ENCODE measurements around the gene PEA15.

Gene PEA15

DNA sequence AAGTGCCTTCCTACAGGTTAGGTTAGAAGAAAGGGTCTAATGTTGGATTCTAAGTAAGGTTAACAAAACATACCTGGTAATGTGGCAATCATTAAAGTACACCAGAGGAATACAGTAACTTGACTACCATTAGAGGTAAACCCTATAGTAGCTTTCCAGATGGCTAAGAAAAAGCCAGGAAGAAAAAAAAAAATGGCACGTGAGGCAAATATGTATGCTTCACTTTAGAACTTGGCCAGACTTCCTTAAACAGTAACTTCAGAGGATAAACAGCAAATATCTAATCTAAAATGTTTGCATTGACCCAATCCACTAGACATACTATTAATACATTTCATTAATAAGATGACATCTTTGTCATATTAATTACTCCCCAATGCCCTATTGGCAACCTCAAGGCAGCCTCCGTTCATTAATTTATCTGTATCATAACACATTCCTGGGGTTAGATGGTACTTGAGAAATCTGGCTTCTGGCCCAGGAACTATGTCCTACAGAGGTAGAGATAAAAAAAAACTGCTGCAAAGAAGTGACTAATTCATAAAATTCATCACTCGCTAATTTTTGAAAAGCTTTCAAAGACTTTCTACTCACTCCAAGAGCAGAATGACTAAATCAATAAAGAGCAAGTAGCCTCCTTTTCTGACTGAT is 51.3 kb downstream of the PEA15 start:
- no peak for DNase-seq (ENCODE audit: low read depth)
- H3K4me3 ChIP-seq (ENCODE audit: low read depth, low read length): no peak overlapping the region
- TF ChIP-seq, protein P1, sequence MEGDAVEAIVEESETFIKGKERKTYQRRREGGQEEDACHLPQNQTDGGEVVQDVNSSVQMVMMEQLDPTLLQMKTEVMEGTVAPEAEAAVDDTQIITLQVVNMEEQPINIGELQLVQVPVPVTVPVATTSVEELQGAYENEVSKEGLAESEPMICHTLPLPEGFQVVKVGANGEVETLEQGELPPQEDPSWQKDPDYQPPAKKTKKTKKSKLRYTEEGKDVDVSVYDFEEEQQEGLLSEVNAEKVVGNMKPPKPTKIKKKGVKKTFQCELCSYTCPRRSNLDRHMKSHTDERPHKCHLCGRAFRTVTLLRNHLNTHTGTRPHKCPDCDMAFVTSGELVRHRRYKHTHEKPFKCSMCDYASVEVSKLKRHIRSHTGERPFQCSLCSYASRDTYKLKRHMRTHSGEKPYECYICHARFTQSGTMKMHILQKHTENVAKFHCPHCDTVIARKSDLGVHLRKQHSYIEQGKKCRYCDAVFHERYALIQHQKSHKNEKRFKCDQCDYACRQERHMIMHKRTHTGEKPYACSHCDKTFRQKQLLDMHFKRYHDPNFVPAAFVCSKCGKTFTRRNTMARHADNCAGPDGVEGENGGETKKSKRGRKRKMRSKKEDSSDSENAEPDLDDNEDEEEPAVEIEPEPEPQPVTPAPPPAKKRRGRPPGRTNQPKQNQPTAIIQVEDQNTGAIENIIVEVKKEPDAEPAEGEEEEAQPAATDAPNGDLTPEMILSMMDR (IDR thresholded peaks at IDR 0.05; ENCODE audit: control insufficient read depth, extremely low read depth, insufficient read depth): no peak

DNA sequence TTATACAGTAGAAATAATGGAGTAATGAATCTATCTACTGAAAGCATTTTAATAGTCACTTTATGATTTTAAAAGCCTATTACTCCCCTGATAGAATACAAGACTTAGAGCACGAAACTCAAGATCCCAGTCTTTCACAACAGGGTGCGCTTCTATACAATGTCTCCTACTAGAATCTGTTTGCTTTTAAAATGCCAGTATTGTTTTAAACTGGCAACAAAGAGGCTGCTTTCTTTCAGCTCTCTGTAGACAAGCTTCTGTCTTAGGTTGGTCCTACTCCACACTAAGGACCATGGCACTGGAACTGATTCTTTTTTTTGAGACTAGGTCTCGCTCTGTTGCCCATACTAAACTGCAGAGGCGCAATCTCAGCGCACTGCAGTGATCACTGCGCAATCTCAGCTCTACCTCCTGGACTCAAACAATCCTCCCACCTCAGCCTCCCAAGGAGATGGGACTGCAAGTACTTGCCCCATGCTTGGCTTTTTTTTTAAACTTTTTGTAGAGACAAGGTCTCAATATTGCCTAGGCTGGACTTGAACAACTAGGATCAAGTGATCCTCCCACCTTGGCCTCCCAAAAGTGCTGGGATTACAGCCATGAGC is 52.3 kb downstream of the PEA15 start:
- no peak overlapping the region for H3K4me3 ChIP-seq (ENCODE audit: low read depth, low read length)
- TF ChIP-seq, protein P1 (IDR thresholded peaks at IDR 0.05; ENCODE audit: control insufficient read depth, extremely low read depth, insufficient read depth): no peak
- DNase-seq (ENCODE audit: low read depth): no peak

DNA sequence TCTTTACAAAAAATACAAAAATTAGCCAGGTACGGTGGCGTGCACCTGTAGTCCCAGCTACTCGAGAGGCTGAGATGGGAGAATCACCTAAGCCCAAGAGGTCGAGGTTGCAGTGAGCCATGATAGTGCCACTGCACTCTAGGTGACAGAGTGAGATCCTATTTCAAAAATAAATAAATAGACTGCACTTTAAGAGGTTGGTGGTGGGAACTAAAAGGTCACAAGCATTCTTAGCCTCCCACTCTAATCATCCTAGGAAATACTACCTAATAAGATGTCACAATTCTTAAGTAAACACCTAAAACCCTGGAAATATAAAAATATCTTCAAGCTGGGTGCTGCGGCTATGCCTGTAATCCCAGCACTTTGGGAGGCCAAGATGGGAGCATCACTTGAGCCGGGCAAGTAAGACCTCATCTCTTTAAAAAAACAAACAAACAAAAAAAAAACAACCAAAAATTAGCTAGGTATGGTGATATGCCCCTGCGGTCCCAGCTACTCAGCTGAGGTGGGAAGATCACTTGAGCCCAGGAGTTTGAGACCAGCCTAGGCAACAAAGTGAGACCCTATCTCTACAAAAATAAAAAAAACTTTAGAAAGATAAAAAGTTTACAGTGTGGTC is 53.1 kb downstream of the PEA15 start:
- DNase-seq (ENCODE audit: low read depth): no peak
- H3K4me3 ChIP-seq (ENCODE audit: low read depth, low read length): no peak overlapping the region
- TF ChIP-seq, protein P1 (IDR thresholded peaks at IDR 0.05; ENCODE audit: control insufficient read depth, extremely low read depth, insufficient read depth): no peak

DNA sequence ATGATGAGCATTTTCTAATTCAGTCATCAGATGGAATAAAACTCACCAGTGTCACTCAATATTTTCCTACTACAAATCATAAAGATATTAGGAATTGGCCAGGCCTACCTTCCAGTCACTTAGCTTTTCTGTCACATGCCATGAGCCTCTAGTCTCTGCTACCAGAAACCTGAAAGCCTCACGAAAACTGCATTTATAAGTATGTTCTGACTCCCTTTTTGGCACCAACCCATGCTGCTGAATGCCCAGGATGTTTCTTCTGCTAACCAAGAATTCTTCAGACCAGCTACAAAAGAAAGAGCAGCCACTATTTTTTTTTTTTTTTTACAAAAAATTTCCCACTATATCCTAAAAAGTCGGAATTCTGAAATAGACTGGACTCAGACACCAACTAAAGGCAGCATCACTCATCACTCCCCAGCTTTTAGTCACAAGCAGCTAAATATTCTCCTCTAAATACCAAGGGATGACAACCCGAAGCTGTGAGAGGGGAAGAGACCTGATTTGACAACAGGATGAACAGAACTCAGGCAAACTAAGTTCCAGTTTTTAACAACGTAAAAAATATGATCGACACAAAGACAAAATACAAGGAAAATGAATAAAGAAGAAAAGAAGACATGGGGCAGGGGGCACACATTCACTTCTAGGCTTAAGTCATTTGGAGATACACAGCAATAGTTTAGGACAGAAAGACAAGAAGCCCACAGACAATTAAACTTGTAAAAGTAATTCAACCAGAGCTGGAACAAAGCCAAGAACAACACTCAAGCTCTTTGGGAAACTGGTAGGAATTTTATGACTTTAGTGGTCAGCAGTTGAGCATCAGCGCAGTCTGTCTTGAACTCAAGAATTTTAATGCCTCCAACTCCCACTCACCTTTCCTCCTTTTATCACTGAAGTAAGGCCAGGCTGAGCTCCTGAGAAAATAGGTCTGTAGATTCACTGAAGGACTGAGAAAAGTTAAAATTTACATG is 55.5 kb downstream of the PEA15 start:
- H3K4me3 ChIP-seq (ENCODE audit: low read depth, low read length): peak overlapping the region; percentile 100
- peak; percentile 71 for DNase-seq (ENCODE audit: low read depth)
- TF ChIP-seq, protein P1 (IDR thresholded peaks at IDR 0.05; ENCODE audit: control insufficient read depth, extremely low read depth, insufficient read depth): no peak

DNA sequence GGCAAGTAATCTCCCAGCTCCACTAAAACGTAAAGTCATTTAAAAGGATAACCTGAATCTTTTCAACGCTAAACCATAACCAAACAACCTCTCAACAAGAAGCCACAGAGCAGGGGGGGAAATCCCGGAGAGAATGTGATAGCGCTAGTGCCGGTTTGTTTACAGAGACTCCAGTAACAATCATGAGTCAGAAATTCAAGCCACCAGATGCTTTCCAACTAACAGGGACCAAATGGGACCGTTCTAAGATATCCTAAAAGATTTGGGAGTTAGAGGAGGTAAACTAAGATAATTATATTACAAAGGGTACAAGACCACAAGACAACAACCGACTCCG is 56.3 kb downstream of the PEA15 start:
- peak; percentile 61 for DNase-seq (ENCODE audit: low read depth)
- TF ChIP-seq, protein P1 (IDR thresholded peaks at IDR 0.05; ENCODE audit: control insufficient read depth, extremely low read depth, insufficient read depth): no peak
- peak overlapping the region; percentile 100 for H3K4me3 ChIP-seq (ENCODE audit: low read depth, low read length)

DNA sequence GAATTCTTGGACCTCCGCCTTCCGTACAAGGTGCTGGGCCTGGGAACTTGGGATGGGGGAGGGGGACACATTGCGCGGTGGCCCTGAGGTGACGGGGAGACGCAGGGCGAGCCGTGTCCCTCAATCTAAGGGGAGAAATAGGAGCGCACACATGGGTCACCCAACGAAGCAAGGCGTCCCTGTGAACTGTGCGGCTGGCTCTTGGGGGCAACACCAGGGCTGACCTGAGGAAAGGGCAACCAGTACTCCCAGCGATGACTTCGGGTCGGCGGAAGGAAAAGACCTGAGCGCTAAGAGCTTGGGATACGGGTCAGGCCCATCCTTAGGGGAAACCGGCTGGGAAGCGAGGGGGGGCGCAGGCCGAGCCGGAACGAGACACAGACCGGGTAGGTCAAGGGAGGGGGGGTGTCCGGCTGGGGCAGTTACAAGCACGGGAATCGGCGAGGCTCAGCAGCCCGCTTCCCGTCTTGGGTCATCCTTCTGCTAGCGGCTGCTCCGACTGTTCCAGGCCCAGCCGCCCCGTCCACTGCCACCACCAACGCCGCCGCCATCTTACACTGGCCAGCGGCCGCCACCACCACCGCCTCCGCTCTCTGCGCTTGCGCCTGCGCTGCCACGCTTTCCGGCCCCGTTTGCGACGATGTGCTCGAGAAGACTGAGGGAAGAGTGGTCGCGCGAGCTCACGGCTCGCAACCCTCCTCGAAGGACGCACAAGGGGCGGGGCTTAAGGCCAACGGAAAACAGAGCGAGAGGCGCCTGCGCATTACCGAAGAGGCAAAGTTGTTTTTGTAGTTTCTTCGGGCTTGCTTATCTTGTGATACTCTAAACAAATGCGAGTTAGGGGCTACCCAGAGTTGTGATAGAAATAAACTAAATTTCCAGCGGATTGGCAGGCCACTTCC is 57.0 kb downstream of the PEA15 start, which contains the start of gene DCAF8:
Gene DCAF8, minus strand, starts transcription at position 657 of the 902 bp plus-strand sequence. CDS start 18,541 bp downstream, outside the sequence.
- TF ChIP-seq, protein P1 (IDR thresholded peaks at IDR 0.05; ENCODE audit: control insufficient read depth, extremely low read depth, insufficient read depth): no peak
- peak; percentile 90 for DNase-seq (ENCODE audit: low read depth)
- H3K4me3 ChIP-seq (ENCODE audit: low read depth, low read length): peak within 1 kb of the TSS; percentile 100
